K562 (cell line): ENCODE measurements around the gene PNPLA1.

Experiments used
- BCOR ChIP-seq: fragments of 450-650 bp; IDR thresholded peaks from 2 replicates; pipeline ENCODE4 v1.6.1; 2016
- CBX3 ChIP-seq, 2 experiments: IDR thresholded peaks; 1 replicate in 1 of 2; 2 replicates in 1 of 2; pipeline ENCODE4 v1.6.1; 2012; ENCODE audit warnings: inconsistent platforms in 2 of 2, low read length in 2 of 2, borderline replicate concordance in 1 of 2, control low read depth in 1 of 2
- ETV6 ChIP-seq, 3 experiments: fragments of 150-350 bp in 1 of 3; sonication (generic) in 1 of 3; formaldehyde crosslinking in 1 of 3; IDR thresholded peaks; 2 replicates each; pipeline versions ENCODE4 v1.6.1 to v1.8.0; 2014 to 2022; ENCODE audit warnings: borderline replicate concordance in 2 of 3, low read depth in 2 of 3, antibody characterized with exemption in 1 of 3, low read length in 1 of 3, mild to moderate bottlenecking in 1 of 3, missing genetic modification reagents in 1 of 3
- MAFG ChIP-seq: fragments of 450-650 bp; conservative IDR thresholded peaks from 2 replicates; pipeline ENCODE4 v1.6.1; 2016; ENCODE audit warnings: missing genetic modification characterization, missing compliant biosample characterization
- MXI1 ChIP-seq: IDR thresholded peaks from 2 replicates; pipeline ENCODE4 v1.6.1; 2011; ENCODE audit warnings: low read depth, mild to moderate bottlenecking, improper control_type of control experiment, low read length
- MYC ChIP-seq, 2 experiments: fragments of 250-450 bp in 1 of 2; sonication (Bioruptor Pico) in 1 of 2; IDR thresholded peaks; 2 replicates each; pipeline versions ENCODE4 v1.5.1 to v1.6.1; 2012 to 2021; ENCODE audit warnings: low read depth in 2 of 2, borderline replicate concordance in 1 of 2, improper control_type of control experiment in 1 of 2, low read length in 1 of 2, mild to moderate bottlenecking in 1 of 2, moderate library complexity in 1 of 2
- NCOR1 ChIP-seq: fragments of 450-650 bp; IDR thresholded peaks from 2 replicates; pipeline ENCODE4 v1.6.1; 2016; ENCODE audit warnings: mild to moderate bottlenecking, moderate library complexity
- PRPF4 ChIP-seq: fragments of 200-400 bp; formaldehyde crosslinking; IDR thresholded peaks from one replicate; pipeline ENCODE4 v1.6.1; 2017; ENCODE audit warnings: low read length, low read depth, mild to moderate bottlenecking; ENCODE audit not compliant: insufficient read depth, poor library complexity, severe bottlenecking
- RBM14 ChIP-seq: fragments of 200-400 bp; formaldehyde crosslinking; IDR thresholded peaks from 2 replicates; pipeline ENCODE4 v1.6.1; 2018; ENCODE audit warnings: low read depth, mild to moderate bottlenecking, low read length, moderate library complexity, borderline replicate concordance; ENCODE audit not compliant: insufficient read depth
- SAFB2 ChIP-seq: fragments of 200-400 bp; formaldehyde crosslinking; IDR thresholded peaks from 2 replicates; pipeline ENCODE4 v1.6.1; 2018; ENCODE audit warnings: borderline replicate concordance, low read length, low read depth, moderate library complexity; ENCODE audit not compliant: severe bottlenecking
- SMC3 ChIP-seq: conservative IDR thresholded peaks from 2 replicates; pipeline ENCODE4 v1.6.1; 2011; ENCODE audit warnings: low read depth, low read length, improper control_type of control experiment; ENCODE audit not compliant: insufficient read depth
- TAF1 ChIP-seq: IDR thresholded peaks from 2 replicates; pipeline ENCODE4 v1.6.1; 2011; ENCODE audit warnings: mild to moderate bottlenecking, low read length, moderate library complexity; ENCODE audit not compliant: insufficient read depth, control insufficient read depth, severe bottlenecking; ENCODE audit errors: extremely low read depth
- TF ChIP-seq, protein P1 (sequence below): fragments of 450-650 bp; formaldehyde crosslinking; conservative IDR thresholded peaks from 2 replicates; pipeline ENCODE4 v1.4.0; 2022; ENCODE audit warnings: mild to moderate bottlenecking, missing genetic modification characterization
- TF ChIP-seq, protein P2 (sequence below), 3 experiments: IDR thresholded peaks in 2 of 3; conservative IDR thresholded peaks in 1 of 3; 2 replicates each; pipeline ENCODE4 v1.5.1; 2011 to 2012; ENCODE audit warnings: low read length in 3 of 3, mild to moderate bottlenecking in 3 of 3, control low read depth in 2 of 3, improper control_type of control experiment in 1 of 3, inconsistent platforms in 1 of 3, low read depth in 1 of 3, mixed read lengths in 1 of 3, moderate library complexity in 1 of 3; ENCODE audit not compliant: insufficient read depth in 2 of 3

DNA sequence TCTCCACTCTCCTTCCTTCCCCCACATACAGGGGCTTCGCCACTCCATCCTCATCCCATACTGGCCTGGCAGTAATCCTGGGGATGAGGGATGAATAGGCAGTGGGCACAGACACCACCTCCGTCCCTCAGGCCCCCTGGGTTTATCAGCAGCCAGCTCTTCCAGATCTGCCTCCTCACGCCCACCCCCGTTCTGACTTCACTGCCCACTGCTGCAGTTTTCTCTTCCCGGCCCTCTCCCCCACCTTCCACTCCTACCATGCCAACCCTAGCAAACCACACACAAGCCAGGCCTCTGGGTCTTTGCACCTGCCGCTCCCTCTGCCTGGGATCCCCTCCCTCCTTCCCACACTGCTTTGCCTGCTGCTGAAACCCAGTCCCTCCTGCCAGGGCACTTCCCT lies 22.3 kb downstream of the PNPLA1 start:
- TF ChIP-seq PRPF4, result no peak
- TF ChIP-seq, protein P1, sequence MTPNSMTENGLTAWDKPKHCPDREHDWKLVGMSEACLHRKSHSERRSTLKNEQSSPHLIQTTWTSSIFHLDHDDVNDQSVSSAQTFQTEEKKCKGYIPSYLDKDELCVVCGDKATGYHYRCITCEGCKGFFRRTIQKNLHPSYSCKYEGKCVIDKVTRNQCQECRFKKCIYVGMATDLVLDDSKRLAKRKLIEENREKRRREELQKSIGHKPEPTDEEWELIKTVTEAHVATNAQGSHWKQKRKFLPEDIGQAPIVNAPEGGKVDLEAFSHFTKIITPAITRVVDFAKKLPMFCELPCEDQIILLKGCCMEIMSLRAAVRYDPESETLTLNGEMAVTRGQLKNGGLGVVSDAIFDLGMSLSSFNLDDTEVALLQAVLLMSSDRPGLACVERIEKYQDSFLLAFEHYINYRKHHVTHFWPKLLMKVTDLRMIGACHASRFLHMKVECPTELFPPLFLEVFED (CRISPR knock-in tag), result no peak
- TF ChIP-seq, protein P2, sequence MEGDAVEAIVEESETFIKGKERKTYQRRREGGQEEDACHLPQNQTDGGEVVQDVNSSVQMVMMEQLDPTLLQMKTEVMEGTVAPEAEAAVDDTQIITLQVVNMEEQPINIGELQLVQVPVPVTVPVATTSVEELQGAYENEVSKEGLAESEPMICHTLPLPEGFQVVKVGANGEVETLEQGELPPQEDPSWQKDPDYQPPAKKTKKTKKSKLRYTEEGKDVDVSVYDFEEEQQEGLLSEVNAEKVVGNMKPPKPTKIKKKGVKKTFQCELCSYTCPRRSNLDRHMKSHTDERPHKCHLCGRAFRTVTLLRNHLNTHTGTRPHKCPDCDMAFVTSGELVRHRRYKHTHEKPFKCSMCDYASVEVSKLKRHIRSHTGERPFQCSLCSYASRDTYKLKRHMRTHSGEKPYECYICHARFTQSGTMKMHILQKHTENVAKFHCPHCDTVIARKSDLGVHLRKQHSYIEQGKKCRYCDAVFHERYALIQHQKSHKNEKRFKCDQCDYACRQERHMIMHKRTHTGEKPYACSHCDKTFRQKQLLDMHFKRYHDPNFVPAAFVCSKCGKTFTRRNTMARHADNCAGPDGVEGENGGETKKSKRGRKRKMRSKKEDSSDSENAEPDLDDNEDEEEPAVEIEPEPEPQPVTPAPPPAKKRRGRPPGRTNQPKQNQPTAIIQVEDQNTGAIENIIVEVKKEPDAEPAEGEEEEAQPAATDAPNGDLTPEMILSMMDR (IDR thresholded peaks at IDR 0.05 in 2 of 3, conservative IDR thresholded peaks at IDR 0.05 in 1 of 3; ENCODE audit: insufficient read depth in 2 of 3, low read depth in 1 of 3, low read length in 3 of 3), result no peak
- TF ChIP-seq ETV6 (IDR thresholded peaks at IDR 0.05; ENCODE audit: borderline replicate concordance in 1 of 2, low read depth in 2 of 2, low read length in 1 of 2), result no peak
- TF ChIP-seq ETV6 (CRISPR knock-in tag; IDR thresholded peaks at IDR 0.05; ENCODE audit: borderline replicate concordance), result no peak
- TF ChIP-seq MAFG (tag), result no peak
- TF ChIP-seq TAF1, result no peak
- no peak for TF ChIP-seq MXI1
- no peak for TF ChIP-seq NCOR1
- no peak for TF ChIP-seq CBX3 (IDR thresholded peaks at IDR 0.05; ENCODE audit: borderline replicate concordance in 1 of 2, low read length in 2 of 2)
- TF ChIP-seq SMC3, result no peak
- no peak for TF ChIP-seq BCOR
- TF ChIP-seq SAFB2, result no peak
- no peak for TF ChIP-seq MYC (IDR thresholded peaks at IDR 0.05; ENCODE audit: low read depth, low read length)
- no peak for TF ChIP-seq MYC (CRISPR knock-in tag; IDR thresholded peaks at IDR 0.05; ENCODE audit: borderline replicate concordance, low read depth)
- no peak for TF ChIP-seq RBM14
